H7 (cell line): ENCODE results near the gene GDE1. TPM values are rescaled to one million over a fixed set of nuclear protein-coding genes. Genes with fewer than 3 reads are reported as not detected.

Experiments used
- total RNA-seq: library from RNA; depleted of rRNA; stranded (reverse); fragments of >200 nt; shearing (Covaris generic); gene quantifications from 2 replicates; pipeline ENCODE4 v1.2.3, GENCODE V29; 2014; rRNA removed

The GDE1 gene
- total RNA-seq, 1 experiment from 2014 or later = 57.8 TPM

Other genes starting within 250 kb of the GDE1 start
- 0.55 TPM in 1 of 2 replicates, not detected in the other for gene CLEC19A, start 236.4 kb downstream of the GDE1 start, total RNA-seq
- 1.0 and 1.7 TPM in 2 replicates for gene TMC5, start 104.2 kb downstream of the GDE1 start, total RNA-seq
- gene CCP110, start 1.8 kb upstream of the GDE1 start, total RNA-seq = 6.4 and 9.5 TPM in 2 replicates
- 31.8 and 46.0 TPM in 2 replicates for gene VPS35L, start 33.6 kb upstream of the GDE1 start, total RNA-seq
- 35.5 and 50.6 TPM in 2 replicates for gene KNOP1, start 196.1 kb upstream of the GDE1 start, total RNA-seq
- gene IQCK, start 196.2 kb upstream of the GDE1 start, total RNA-seq = 4.4 and 6.4 TPM in 2 replicates